Activated T-helper 1 cell treated with Interleukin-2 at 50 U/mL for 16 hours (primary cell): ENCODE results near the gene ZNF670.
A peak's percentile ranks its signal among the peaks of the same experiment; 100 is the strongest.

Experiments used
- DNase-seq: peaks from one replicate; pipeline ENCODE4 v3.0.0-alpha.2; 2020; ENCODE audit warnings: low read depth

The ZNF670 gene

DNA sequence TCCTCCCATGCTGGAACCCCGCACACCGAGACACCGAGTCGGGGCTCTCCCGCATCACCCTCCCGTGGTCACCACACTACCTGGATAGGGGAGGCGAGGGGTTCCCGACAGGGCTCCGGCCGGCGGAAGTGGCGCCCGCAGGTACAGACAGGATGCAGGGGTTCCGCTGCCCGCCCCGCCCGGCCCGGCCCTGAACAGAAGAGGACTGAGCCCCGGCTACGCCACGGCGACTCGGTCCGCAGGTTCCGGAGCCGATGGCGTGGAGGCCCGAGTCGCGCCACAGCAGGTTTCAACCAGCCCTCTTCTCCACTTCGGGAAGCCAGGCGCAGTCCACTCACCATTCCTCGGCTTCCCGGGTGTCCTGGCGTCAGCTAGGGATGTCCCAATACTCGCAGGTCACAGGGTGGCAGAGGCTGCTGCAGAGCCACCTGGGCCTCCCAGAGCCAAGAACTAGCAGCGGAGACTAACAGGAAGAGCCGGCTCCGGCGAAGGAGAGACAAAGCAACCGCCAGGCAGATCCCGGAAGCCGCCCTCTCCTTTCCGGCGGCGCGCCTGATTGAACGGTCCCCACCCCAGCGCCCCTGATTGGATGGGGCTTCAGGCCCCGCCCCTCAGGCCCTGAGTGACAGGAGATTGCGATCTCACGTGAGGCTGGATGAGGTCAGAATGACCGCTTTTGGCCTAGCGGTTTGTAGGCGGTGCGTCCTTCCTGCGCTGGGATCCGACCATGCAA, 25.4 kb upstream of the ZNF670 start, which contains the start of gene ZNF669:
TSS of gene ZNF669 (minus strand) at position 498 of the 733 bp plus-strand sequence. CDS start at position 341, 157 bp downstream.
- DNase-seq, result peak; percentile 81

- DNase-seq, result no peak
Observed at GRCh38 chr1:247102381-247102780, 23.8 kb upstream of the ZNF670 start.

DNA sequence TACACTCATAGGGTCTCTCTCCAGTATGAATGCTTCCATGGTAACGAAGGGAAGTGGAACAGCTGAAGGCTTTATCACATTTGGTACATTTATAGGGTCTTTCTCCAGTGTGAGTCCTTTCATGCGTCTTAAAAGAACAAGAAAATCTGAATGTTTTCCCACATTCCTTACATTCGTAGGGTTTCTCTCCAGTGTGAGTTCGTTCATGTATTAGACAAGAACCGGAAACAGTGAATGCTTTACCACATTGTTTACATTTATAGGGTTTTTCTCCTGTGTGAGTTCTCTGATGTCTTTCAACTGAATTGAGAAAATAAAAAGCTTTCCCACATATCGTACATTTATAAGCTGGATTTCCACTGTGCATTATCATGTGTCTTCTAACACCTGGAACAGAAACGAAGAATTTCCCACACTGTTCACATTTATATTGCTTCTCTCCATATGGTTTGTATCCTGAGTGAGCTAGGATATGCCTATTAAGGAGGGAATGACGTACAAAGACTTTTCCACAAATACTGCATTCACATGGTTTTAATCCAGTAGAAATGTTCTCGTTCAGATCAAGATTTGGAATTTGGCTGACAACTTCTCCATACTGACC, 22.2 kb upstream of the ZNF670 start:
- DNase-seq, result no peak

DNA sequence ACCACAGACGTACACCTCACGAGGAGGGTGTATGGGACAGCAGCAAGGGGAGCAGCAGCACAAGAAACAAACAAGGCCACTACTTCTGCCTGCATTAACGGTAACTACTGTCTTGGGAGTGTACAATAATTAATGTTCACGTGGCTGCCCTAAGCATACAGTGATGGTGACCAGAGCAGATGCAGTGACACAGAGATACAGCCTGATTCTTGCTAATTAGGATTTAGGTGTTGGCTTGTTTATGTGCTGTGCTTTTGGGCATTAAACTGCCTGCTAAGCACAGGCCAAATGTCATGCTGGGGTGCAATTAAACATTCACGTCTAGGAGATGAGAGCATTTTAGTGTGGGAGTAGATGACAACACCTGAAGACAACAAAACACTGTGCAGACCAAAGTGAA, 18.3 kb upstream of the ZNF670 start:
- DNase-seq, result no peak

- no peak for DNase-seq
Observed at GRCh38 chr1:247096544-247096943, 17.9 kb upstream of the ZNF670 start.

DNA sequence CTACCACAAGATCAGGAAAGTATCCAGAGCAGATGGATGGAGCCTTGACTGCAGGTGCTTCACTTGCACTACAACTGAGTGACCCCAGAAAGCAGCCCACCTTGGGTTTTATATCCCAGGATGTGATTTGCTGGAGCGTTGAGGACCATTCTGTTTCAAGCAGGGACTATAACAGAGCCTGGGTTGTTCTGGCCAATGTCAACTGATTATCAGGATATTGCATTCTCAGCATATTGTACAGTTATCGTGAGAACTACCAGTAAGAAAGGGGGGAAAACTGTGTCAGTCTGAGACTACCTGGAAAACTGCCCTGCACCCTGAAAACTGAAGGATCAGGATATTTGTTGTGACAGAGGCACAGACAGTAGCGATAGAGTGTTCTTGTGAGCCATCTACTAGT, 17.5 kb upstream of the ZNF670 start:
- no peak for DNase-seq

DNA sequence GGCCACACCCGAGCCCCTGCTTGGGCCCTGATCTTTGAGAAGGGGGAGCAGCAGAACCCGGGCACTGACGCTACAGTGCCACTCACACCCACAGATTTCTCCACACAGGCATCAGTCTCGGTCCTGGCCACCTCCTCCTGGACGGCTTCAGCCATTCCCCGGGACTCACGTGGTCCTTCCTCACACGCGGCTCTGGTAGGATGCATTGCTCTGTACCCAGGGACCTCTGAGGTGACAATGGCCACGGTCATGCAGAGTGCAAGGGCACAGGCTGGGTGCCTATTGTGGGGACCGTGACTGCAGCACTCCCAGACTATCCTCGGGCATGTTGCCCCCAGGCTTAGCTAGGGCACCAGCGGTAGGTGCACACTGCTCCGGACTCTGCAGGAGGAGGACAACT, 11.8 kb upstream of the ZNF670 start:
- no peak for DNase-seq

GRCh38 chr1:247089616-247090375, 11.2 kb upstream of the ZNF670 start:
- no peak for DNase-seq

DNA sequence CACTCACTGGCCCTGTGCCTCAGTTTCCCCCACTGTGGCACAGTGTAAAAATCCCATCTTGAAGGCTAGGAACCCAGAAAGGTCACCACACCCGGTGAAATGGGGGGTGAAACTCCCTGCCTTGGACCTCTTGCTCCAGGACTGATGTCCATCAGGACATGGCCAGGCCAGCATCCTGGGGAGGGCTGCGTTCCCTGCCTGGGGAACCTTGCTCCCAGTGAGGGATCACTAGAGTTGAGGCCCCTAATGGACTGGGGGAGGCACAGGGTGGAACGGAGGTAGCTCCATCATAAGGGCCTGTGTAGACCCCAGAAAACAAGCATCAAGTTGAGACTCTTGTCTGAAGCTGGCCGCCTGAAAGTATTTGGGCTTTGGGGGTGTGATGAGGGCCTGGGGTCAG, 10.4 kb upstream of the ZNF670 start:
- no peak for DNase-seq

DNA sequence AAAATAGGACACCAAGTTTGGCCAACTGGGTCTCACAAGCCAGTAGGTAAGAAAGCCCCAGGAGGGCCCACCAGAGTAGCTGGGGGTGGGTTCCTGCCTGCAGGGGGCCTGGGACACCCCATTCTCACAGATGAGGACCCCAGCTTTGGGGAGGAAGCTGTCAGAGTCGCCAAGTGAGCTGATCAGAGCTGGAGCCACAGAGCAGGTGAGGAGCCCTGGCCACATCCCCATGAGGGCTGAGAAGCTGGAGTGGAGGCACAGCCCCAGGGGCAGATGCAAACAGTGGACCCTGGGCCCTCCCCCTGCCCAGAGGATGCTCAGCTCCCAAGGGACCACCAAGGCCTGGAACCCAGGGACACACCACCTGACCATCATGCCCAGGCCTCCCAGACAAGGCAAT, 8.6 kb upstream of the ZNF670 start:
- no peak for DNase-seq

- DNase-seq, result no peak
Observed at GRCh38 chr1:247085310-247085709, 6.7 kb upstream of the ZNF670 start.

DNA sequence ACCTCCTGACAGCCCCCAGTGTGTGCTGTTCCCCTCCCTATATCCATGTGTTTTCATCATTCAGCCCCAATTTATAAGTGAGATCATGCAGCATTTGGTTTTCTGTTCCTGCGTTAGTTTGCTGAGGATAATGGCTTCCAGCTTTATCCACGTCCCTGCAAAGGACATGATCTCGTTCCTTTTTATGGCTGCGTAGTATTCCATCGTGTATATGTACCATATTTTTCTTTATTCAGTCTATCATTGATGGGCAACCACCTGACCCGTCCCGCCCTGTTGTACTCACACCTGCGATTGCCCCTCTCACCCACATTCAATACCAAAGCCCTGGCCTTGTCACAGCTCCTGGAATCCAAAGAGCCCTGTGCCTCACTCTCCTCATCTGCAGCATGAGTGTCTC, 6.2 kb upstream of the ZNF670 start:
- DNase-seq, result no peak

GRCh38 chr1:247079141-247079874, 697 bp upstream of the ZNF670 start:
- no peak for DNase-seq

DNA sequence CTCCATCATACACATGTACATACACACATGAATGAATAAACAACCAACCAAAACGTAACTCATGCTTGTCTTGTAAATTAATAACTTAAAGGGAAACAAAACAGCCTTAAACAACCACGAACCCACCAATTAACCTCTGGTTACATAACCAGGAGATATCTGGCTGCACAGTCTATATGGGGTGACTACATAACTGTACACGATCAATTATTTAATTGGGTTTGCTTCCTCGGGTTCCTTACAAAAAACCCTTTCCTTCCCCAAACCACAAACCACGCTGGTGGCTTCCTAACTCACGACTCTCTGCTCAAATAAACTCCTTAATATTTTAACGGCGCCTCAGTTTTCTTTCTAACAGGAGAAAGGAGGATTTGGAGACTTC, 744 bp downstream of the ZNF670 start:
- DNase-seq, result no peak

DNA sequence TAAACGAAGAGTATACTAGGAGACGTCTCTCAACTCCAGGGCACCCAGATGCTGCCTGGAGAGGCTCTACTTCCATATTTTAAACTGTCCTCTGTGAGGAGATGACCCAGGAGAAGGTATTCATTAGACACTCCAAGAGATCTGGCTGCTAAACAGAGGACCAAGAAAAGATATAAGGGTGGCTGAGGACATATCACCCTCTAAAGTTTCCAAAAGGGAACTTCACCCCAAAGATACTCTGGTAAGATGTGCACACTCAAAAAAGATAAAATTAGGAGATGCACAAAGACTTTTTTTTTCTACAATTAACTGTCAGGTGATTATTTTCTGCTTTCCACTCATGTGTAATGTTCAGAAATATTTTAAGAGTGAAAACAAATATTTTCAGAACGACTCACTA, 1.4 kb downstream of the ZNF670 start:
- DNase-seq, result no peak

- no peak for DNase-seq
Observed at GRCh38 chr1:247070645-247071044, 8.0 kb downstream of the ZNF670 start.

GRCh38 chr1:247064304-247064703, 14.3 kb downstream of the ZNF670 start:
- DNase-seq, result no peak

- DNase-seq, result no peak
Observed at GRCh38 chr1:247060771-247061170, 17.8 kb downstream of the ZNF670 start.

DNA sequence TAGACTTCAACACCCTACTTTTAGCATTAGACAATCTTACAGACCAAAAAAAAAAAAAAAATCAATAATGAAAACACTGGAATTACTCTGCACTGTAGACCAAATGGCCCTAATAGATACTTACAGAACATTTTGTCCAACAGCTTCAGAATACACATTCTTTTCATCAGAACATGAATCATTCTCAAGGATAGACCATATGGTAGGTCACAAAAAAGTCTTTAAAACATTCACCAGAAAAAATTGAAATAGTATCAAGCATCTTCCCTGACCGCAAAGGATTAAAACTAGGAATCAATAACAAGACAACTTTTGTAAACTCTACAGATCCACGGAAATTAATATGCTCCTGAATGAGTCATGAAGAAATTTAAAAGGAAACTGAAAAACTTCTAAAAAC, 22.5 kb downstream of the ZNF670 start:
- no peak for DNase-seq

DNA sequence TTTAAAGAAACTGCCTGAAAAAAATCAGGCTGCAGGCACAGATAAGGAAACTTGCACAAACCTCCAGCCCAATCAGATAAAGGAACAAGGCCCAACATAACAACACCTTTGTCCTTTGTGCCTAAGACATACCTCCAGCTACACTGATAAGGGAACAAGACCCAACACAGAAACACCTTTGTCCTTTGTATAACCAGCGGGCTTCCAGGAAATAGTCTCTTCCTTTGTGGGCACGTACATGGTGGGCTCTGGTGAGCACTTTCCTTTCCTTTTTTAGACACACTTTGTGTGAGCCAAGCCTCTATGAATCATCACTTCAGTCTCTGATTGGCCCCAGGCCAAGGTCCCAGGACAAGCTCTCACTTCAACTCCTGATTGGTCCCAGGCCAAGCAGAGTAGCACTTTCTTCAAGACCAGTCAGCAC, 23.6 kb downstream of the ZNF670 start:
- DNase-seq, result no peak

- no peak for DNase-seq
Observed at GRCh38 chr1:247047702-247048101, 30.9 kb downstream of the ZNF670 start.

DNA sequence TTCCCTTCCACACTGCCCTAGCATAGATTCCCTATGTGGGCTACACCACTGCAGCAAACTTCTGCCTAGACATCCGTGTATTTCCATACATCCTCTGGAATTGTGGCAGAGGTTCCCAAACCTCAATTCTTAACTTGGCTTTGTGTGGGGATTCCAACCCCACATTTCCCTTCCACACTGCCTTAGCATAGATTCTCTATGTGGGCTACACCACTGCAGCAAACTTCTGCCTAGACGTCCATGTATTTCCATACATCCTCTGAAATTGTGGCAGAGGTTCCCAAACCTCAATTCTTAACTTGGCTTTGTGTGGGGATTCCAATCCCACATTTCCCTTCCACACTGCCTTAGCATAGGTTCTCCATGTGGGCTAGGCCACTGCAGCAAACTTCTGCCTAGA, 31.4 kb downstream of the ZNF670 start:
- no peak for DNase-seq

GRCh38 chr1:247043406-247043805, 35.2 kb downstream of the ZNF670 start:
- DNase-seq, result no peak
